Endothelial cell of umbilical vein (primary cell): ENCODE measurements around the gene NUCKS1. TPM values are rescaled to one million over a fixed set of nuclear protein-coding genes. Genes with fewer than 3 reads are reported as not detected.

Experiments
- BruUV-seq: library from RNA; stranded (reverse); fragments of 400-500 nt; replicated peaks from 2 replicates; lab custom pipeline; 2021; lab: Mats Ljungman, UMichigan
- CTCF ChIA-PET: fragments of 300-600, 350-600 bp; sonication (Branson Sonifier 250); formaldehyde crosslinking; loops from one replicate; lab custom pipeline; 2021; ENCODE audit warnings: antibody characterized with exemption, inconsistent platforms; lab: Charles Lee
- POLR2A ChIA-PET: fragments of 300-600, 350-600 bp; sonication (Branson Sonifier 250); formaldehyde crosslinking; loops from one replicate; lab custom pipeline; 2021; ENCODE audit warnings: antibody characterized with exemption, inconsistent platforms; lab: Charles Lee
- DNase-seq: peaks from one replicate; pipeline ENCODE4 v3.0.0-alpha.2; 2011; ENCODE audit warnings: low read depth, low spot score
- FAIRE-seq: peaks from 2 replicates; lab custom pipeline; 2011; peaks lifted over from hg19 to GRCh38; lab: Jason Lieb, UNC
- H2AFZ ChIP-seq: 2 replicates; pipeline ENCODE4 v1.6.0; 2012; ENCODE audit warnings: low read depth, low read length, control low read depth, inconsistent platforms
- H3K27ac ChIP-seq: 2 replicates; pipeline ENCODE4 v1.5.1; 2011; ENCODE audit warnings: low read depth, mild to moderate bottlenecking, control low read depth, low read length, moderate library complexity; ENCODE audit not compliant: insufficient read depth
- H3K27me3 ChIP-seq, 2 experiments: 2 replicates each; pipeline versions ENCODE4 v1.6.0 to v1.6.1; 2011; ENCODE audit warnings: low read length in 2 of 2, mixed read lengths in 1 of 2; ENCODE audit not compliant: control insufficient read depth in 2 of 2, insufficient read depth in 2 of 2
- H3K36me3 ChIP-seq, 2 experiments: 2 replicates in 1 of 2; 3 replicates in 1 of 2; pipeline ENCODE4 v1.5.1; 2011; ENCODE audit warnings: low read length in 2 of 2, mild to moderate bottlenecking in 1 of 2, moderate library complexity in 1 of 2; ENCODE audit not compliant: control insufficient read depth in 2 of 2, insufficient read depth in 2 of 2; ENCODE audit errors: extremely low read depth in 1 of 2
- H3K4me1 ChIP-seq: 3 replicates; pipeline ENCODE4 v1.5.1; 2011; ENCODE audit warnings: mild to moderate bottlenecking, low read length; ENCODE audit not compliant: control insufficient read depth, insufficient read depth; ENCODE audit errors: extremely low read depth
- H3K4me2 ChIP-seq: 2 replicates; pipeline ENCODE4 v1.6.1; 2011; ENCODE audit warnings: low read length, control low read depth, mixed read lengths; ENCODE audit not compliant: insufficient read depth
- H3K4me3 ChIP-seq, 3 experiments: fragments of 200-600 bp in 1 of 3; sonication (generic), shearing (Covaris generic) in 1 of 3; replicated peaks in 1 of 3; 2 replicates each; pipeline ENCODE4 v1.5.1; 2011 to 2016; ENCODE audit warnings: control low read depth in 3 of 3, low read length in 3 of 3, mild to moderate bottlenecking in 2 of 3, inconsistent platforms in 1 of 3, low read depth in 1 of 3, moderate library complexity in 1 of 3; ENCODE audit not compliant: insufficient read depth in 1 of 3
- H3K79me2 ChIP-seq: 2 replicates; pipeline ENCODE4 v1.6.0; 2012; ENCODE audit warnings: low read length, inconsistent platforms; ENCODE audit not compliant: control insufficient read depth, insufficient read depth
- H3K9ac ChIP-seq: replicated peaks from 2 replicates; pipeline ENCODE3; 2011; ENCODE audit warnings: low read length, control low read depth; ENCODE audit not compliant: insufficient read depth; ENCODE audit errors: extremely low read depth
- H3K9me1 ChIP-seq: replicated peaks from 3 replicates; pipeline ENCODE4 v1.6.0; 2011; ENCODE audit warnings: mild to moderate bottlenecking, low read length; ENCODE audit not compliant: control insufficient read depth, insufficient read depth; ENCODE audit errors: extremely low read depth
- H3K9me3 ChIP-seq: replicated peaks from 2 replicates; pipeline ENCODE4 v1.5.1; 2012; ENCODE audit warnings: low read length, inconsistent platforms; ENCODE audit not compliant: control insufficient read depth, insufficient read depth
- H4K20me1 ChIP-seq: replicated peaks from 2 replicates; pipeline ENCODE3; 2011; ENCODE audit warnings: mild to moderate bottlenecking, low read length; ENCODE audit not compliant: control insufficient read depth, insufficient read depth; ENCODE audit errors: extremely low read depth
- EZH2 ChIP-seq: IDR thresholded peaks from 2 replicates; pipeline ENCODE4 v1.6.1; 2012; ENCODE audit warnings: borderline replicate concordance, low read depth, mild to moderate bottlenecking, moderate library complexity, low read length, inconsistent platforms; ENCODE audit not compliant: severe bottlenecking
- FOS ChIP-seq: IDR thresholded peaks from 2 replicates; pipeline ENCODE4 v1.6.1; 2011; ENCODE audit warnings: mild to moderate bottlenecking, low read length, moderate library complexity, borderline replicate concordance; ENCODE audit not compliant: insufficient read depth
- GATA2 ChIP-seq: IDR thresholded peaks from 2 replicates; pipeline ENCODE4 v1.7.0; 2011; ENCODE audit warnings: low read depth, mild to moderate bottlenecking, moderate library complexity, mixed read lengths, low read length; ENCODE audit not compliant: insufficient read length, insufficient read depth
- JUN ChIP-seq: IDR thresholded peaks from 2 replicates; pipeline ENCODE4 v1.6.1; 2011; ENCODE audit warnings: borderline replicate concordance, low read depth; ENCODE audit not compliant: insufficient read length, insufficient read depth
- MYC ChIP-seq: IDR thresholded peaks from one replicate; pipeline ENCODE4 v1.6.1; 2011; ENCODE audit warnings: mild to moderate bottlenecking, low read depth, low read length
- POLR2A ChIP-seq: IDR thresholded peaks from 2 replicates; pipeline ENCODE4 v1.6.1; 2012; ENCODE audit warnings: low read depth, mild to moderate bottlenecking, control low read depth, low read length
- POLR2AphosphoS5 ChIP-seq: IDR thresholded peaks from 2 replicates; pipeline ENCODE4 v1.6.1; 2012; ENCODE audit warnings: low read depth, mild to moderate bottlenecking, control low read depth, low read length, moderate library complexity; ENCODE audit not compliant: insufficient read depth
- dilution Hi-C: fragments of 300-500 bp; cut with MboI; formaldehyde crosslinking; loops from one replicate; pipeline ENCODE4 v1.15.0; 2019; ENCODE audit warnings: low sequenced_read_pairs; ENCODE audit not compliant: extremely low pct_ligation_motif_present
- intact Hi-C: fragments of 100-400 bp; cut with micrococcal nuclease; formaldehyde crosslinking; loops from one replicate; pipeline ENCODE4 v1.10.0; 2022
- polyA plus RNA-seq, 4 experiments: library from polyadenylated mRNA; depleted of rRNA in 3 of 4; stranded (reverse) in 3 of 4; unstranded in 1 of 4; fragments of >200 nt; gene quantifications; 2 replicates each; pipeline versions ENCODE4 v1.2.1 to v1.2.3, GENCODE V29; 2011 to 2012; ENCODE audit warnings: missing spikeins in 1 of 4
- total RNA-seq: library from RNA; stranded (reverse); gene quantifications from 2 replicates; pipeline ENCODE4 v1.2.3, GENCODE V29; 2021
- TF ChIP-seq, protein P1 (sequence below), 2 donors: IDR thresholded peaks; 1 replicate in 1 of 2; 2 replicates in 1 of 2; pipeline ENCODE4 v1.5.1; 2011; ENCODE audit warnings: low read length in 2 of 2, mild to moderate bottlenecking in 2 of 2, moderate library complexity in 2 of 2, control low read depth in 1 of 2, inconsistent platforms in 1 of 2, low read depth in 1 of 2; ENCODE audit not compliant: insufficient read depth in 1 of 2; ENCODE audit errors: extremely low read depth in 1 of 2
- TF ChIP-seq, protein P2 (sequence below): IDR thresholded peaks from 2 replicates; pipeline ENCODE4 v1.6.1; 2011; ENCODE audit not compliant: insufficient read depth, insufficient read length

NUCKS1 gene
- total and polyA plus RNA-seq, 2 donors (not counting 3 experiments of a cell fraction or from before 2014, with no cell fraction given), result 53.7 to 282 TPM

DNA sequence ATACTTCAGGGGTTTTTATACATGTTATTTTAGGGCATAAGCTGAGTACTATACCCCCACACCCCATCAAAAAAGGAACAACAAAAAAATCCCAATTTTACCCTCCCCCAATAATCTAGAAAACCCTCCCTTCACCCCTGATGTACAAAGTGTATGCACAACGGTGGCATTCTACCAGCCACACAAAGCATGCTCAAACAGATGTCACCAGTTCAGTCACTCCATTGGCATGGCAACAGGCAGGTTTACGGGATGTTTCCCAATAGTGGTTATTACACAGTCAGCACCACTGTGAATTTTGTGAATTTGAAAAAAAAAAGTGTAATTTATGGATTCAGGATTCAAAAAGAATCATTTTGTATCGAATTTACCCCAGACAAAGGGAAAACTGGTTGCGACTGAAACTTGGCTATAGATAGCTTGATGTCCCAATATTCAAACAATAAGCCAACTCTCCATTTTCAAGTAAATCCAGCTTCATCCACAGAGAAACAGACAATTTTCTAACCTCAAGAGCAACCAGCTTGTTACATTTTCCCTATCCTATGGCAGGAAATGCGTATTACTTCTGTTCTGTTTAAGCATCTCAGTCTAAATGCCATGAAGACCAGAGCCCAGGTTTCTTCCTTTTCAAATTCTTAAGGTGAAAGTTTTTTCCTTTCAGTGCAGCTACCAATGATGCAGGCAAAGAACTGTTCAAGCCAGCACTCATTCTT lies 35.6 kb downstream of the NUCKS1 start:
- H3K27me3 ChIP-seq, result no peaks in the 10 kb centered on the region
- peaks cover 8 to 33% of the 10 kb centered on the region in 2 experiments for H3K36me3 ChIP-seq
- intact Hi-C loops, result loop anchor here (5.0 kb wide), 2 partner anchors 182 to 193 kb away; no protein-coding TSS in a partner anchor
- no peak for DNase-seq
- H3K4me2 ChIP-seq, result no peak overlapping the region
- TF ChIP-seq JUN (no peak), POLR2A (no peak), POLR2AphosphoS5 (no peak), FOS (no peak), GATA2 (no peak), MYC (no peak), EZH2 (no peak)
- TF ChIP-seq, protein P1, sequence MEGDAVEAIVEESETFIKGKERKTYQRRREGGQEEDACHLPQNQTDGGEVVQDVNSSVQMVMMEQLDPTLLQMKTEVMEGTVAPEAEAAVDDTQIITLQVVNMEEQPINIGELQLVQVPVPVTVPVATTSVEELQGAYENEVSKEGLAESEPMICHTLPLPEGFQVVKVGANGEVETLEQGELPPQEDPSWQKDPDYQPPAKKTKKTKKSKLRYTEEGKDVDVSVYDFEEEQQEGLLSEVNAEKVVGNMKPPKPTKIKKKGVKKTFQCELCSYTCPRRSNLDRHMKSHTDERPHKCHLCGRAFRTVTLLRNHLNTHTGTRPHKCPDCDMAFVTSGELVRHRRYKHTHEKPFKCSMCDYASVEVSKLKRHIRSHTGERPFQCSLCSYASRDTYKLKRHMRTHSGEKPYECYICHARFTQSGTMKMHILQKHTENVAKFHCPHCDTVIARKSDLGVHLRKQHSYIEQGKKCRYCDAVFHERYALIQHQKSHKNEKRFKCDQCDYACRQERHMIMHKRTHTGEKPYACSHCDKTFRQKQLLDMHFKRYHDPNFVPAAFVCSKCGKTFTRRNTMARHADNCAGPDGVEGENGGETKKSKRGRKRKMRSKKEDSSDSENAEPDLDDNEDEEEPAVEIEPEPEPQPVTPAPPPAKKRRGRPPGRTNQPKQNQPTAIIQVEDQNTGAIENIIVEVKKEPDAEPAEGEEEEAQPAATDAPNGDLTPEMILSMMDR (IDR thresholded peaks at IDR 0.05; ENCODE audit: extremely low read depth in 1 of 2, insufficient read depth in 1 of 2, low read depth in 1 of 2, low read length in 2 of 2), result no peak
- TF ChIP-seq, protein P2, sequence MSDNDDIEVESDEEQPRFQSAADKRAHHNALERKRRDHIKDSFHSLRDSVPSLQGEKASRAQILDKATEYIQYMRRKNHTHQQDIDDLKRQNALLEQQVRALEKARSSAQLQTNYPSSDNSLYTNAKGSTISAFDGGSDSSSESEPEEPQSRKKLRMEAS, result no peak
- FAIRE-seq, result no peak
- H3K4me1 ChIP-seq, result peaks cover 3% of the 10 kb centered on the region
- dilution Hi-C loops, result no loop called here
- no peaks in the 10 kb centered on the region for H3K9me3 ChIP-seq
- POLR2A ChIA-PET, result interaction anchor here (0.6 to 1.0 kb wide), 3 partner anchors 10 to 179 kb away, joined by 3 read pairs; no protein-coding TSS in a partner anchor
- H3K27ac ChIP-seq, result no peak overlapping the region
- H3K79me2 ChIP-seq, result no peaks in the 10 kb centered on the region
- TSS peak; percentile 10 for BruUV-seq
- H3K9ac ChIP-seq, result no peak overlapping the region
- no peaks in the 10 kb centered on the region for H3K9me1 ChIP-seq
- no peaks in the 10 kb centered on the region for H4K20me1 ChIP-seq
- H3K4me3 ChIP-seq, result no peak overlapping the region
- CTCF ChIA-PET, result interaction anchor here (1.1 to 10.7 kb wide), 7 partner anchors 11 to 263 kb away, joined by 3 to 908 read pairs (median 3); partner anchors contain the start of gene SLC45A3
- no peak overlapping the region for H2AFZ ChIP-seq
